IMR-90 (cell line): Measurements from ENCODE around the gene PGAM4. TPM values are rescaled to one million over a fixed set of nuclear protein-coding genes. Genes with fewer than 3 reads are reported as not detected.

ENCODE experiments used
- ATAC-seq: fragments of 200-7000 bp; cut with Tn5 transposase; 2 replicates; pipeline ENCODE4 v1.9.1; 2020; ENCODE audit warnings: low read depth, mild to moderate bottlenecking, moderate library complexity
- BruUV-seq: library from RNA; stranded (reverse); fragments of 400-500 nt; replicated peaks from 2 replicates; lab custom pipeline; 2021; lab: Mats Ljungman, UMichigan
- CTCF ChIA-PET: fragments of 300-600 bp; formaldehyde crosslinking; extraction: SDS; loops from one replicate; lab custom pipeline; 2021; ENCODE audit warnings: antibody characterized with exemption; lab: Yijun Ruan, JAX
- POLR2A ChIA-PET: fragments of 300-600 bp; sonication (Branson Sonifier 250); formaldehyde crosslinking; loops from one replicate; lab custom pipeline; 2022; ENCODE audit warnings: antibody characterized with exemption; ENCODE audit not compliant: unreplicated experiment; lab: Charles Lee
- DNase-seq: peaks from one replicate; pipeline ENCODE4 v3.0.0; 2013
- H2AFZ ChIP-seq: replicated peaks from 2 replicates; pipeline ENCODE3; 2013; ENCODE audit warnings: low read length, mild to moderate bottlenecking; ENCODE audit not compliant: poor library complexity
- H2AK5ac ChIP-seq: 2 replicates; pipeline ENCODE4 v1.6.1; 2013; ENCODE audit warnings: low read depth, low read length, inconsistent platforms
- H2AK9ac ChIP-seq: replicated peaks from 2 replicates; pipeline ENCODE3; 2013; ENCODE audit warnings: mild to moderate bottlenecking, low read depth, low read length, moderate library complexity; ENCODE audit not compliant: poor library complexity
- H2BK120ac ChIP-seq: 2 replicates; pipeline ENCODE4 v1.6.1; 2013; ENCODE audit warnings: low read depth, low read length, inconsistent platforms
- H2BK15ac ChIP-seq: 3 replicates; pipeline ENCODE4 v1.6.1; 2013; ENCODE audit warnings: low read depth, low read length, inconsistent platforms
- H2BK20ac ChIP-seq: 2 replicates; pipeline ENCODE4 v1.6.1; 2013; ENCODE audit warnings: low read depth, mild to moderate bottlenecking, inconsistent platforms, low read length, moderate library complexity
- H2BK5ac ChIP-seq: 2 replicates; pipeline ENCODE4 v1.6.1; 2013; ENCODE audit warnings: mild to moderate bottlenecking, low read depth, low read length, inconsistent platforms; ENCODE audit not compliant: poor library complexity, severe bottlenecking
- H3K14ac ChIP-seq: replicated peaks from 2 replicates; pipeline ENCODE4 v1.6.1; 2013; ENCODE audit warnings: low read depth, low read length, inconsistent platforms
- H3K18ac ChIP-seq: 2 replicates; pipeline ENCODE4 v1.6.1; 2013; ENCODE audit warnings: low read depth, low read length, control low read depth
- H3K23ac ChIP-seq: 2 replicates; pipeline ENCODE4 v1.6.1; 2013; ENCODE audit warnings: low read depth, low read length, inconsistent platforms
- H3K27ac ChIP-seq: 2 replicates; pipeline ENCODE4 v1.5.1; 2013; ENCODE audit warnings: mild to moderate bottlenecking, control low read depth, low read length; ENCODE audit not compliant: insufficient read depth
- H3K27me3 ChIP-seq: 2 replicates; pipeline ENCODE4 v1.6.1; 2013; ENCODE audit warnings: low read length; ENCODE audit not compliant: control insufficient read depth, insufficient read depth
- H3K36me3 ChIP-seq: 2 replicates; pipeline ENCODE4 v1.6.1; 2013; ENCODE audit warnings: low read length, mixed read lengths; ENCODE audit not compliant: control insufficient read depth, insufficient read depth
- H3K4ac ChIP-seq: 2 replicates; pipeline ENCODE4 v1.6.1; 2013; ENCODE audit warnings: low read depth, low read length, inconsistent platforms
- H3K4me1 ChIP-seq: 2 replicates; pipeline ENCODE4 v1.6.1; 2013; ENCODE audit warnings: low read length, mixed read lengths; ENCODE audit not compliant: control insufficient read depth, insufficient read depth
- H3K4me2 ChIP-seq: 2 replicates; pipeline ENCODE4 v1.6.1; 2013; ENCODE audit warnings: low read depth, mild to moderate bottlenecking, control low read depth, low read length, moderate library complexity
- H3K4me3 ChIP-seq: 2 replicates; pipeline ENCODE4 v1.5.1; 2013; ENCODE audit warnings: low read depth, mild to moderate bottlenecking, control low read depth, low read length, moderate library complexity; ENCODE audit not compliant: insufficient read depth
- H3K56ac ChIP-seq: 2 replicates; pipeline ENCODE4 v1.6.1; 2013; ENCODE audit warnings: low read length, inconsistent platforms; ENCODE audit not compliant: insufficient read depth; ENCODE audit errors: extremely low read depth
- H3K79me1 ChIP-seq, 2 experiments: 2 replicates each; pipeline ENCODE4 v1.6.1; 2013; ENCODE audit warnings: low read length in 2 of 2, inconsistent platforms in 1 of 2, low read depth in 1 of 2
- H3K9ac ChIP-seq: 2 replicates; pipeline ENCODE4 v1.6.1; 2013; ENCODE audit warnings: low read depth, low read length, control low read depth
- H3K9me1 ChIP-seq: 2 replicates; pipeline ENCODE4 v1.6.1; 2013; ENCODE audit warnings: low read length, inconsistent platforms; ENCODE audit not compliant: insufficient read depth
- H3K9me3 ChIP-seq: 2 replicates; pipeline ENCODE4 v1.6.1; 2013; ENCODE audit warnings: low read length; ENCODE audit not compliant: control insufficient read depth, insufficient read depth
- H4K20me1 ChIP-seq: 2 replicates; pipeline ENCODE4 v1.6.1; 2013; ENCODE audit warnings: low read length, inconsistent platforms; ENCODE audit not compliant: insufficient read depth
- H4K5ac ChIP-seq: 2 replicates; pipeline ENCODE4 v1.6.1; 2013; ENCODE audit warnings: mild to moderate bottlenecking, low read depth, low read length, control low read depth
- H4K8ac ChIP-seq, 2 experiments: 2 replicates each; pipeline ENCODE4 v1.6.1; 2013; ENCODE audit warnings: low read depth in 2 of 2, low read length in 2 of 2, control low read depth in 1 of 2, inconsistent platforms in 1 of 2
- H4K91ac ChIP-seq: 2 replicates; pipeline ENCODE4 v1.6.1; 2013; ENCODE audit warnings: low read depth, low read length, inconsistent platforms; ENCODE audit not compliant: insufficient read depth
- CEBPB ChIP-seq: IDR thresholded peaks from 2 replicates; pipeline ENCODE4 v1.6.1; 2012; ENCODE audit warnings: low read depth, low read length, improper control_type of control experiment
- dilution Hi-C: fragments of 300-500 bp; cut with HindIII; formaldehyde crosslinking; loops from one replicate; pipeline ENCODE4 v1.14.3; 2018; ENCODE audit warnings: low sequenced_read_pairs; ENCODE audit not compliant: unreplicated experiment
- in situ Hi-C: fragments of 300-500 bp; cut with MboI; formaldehyde crosslinking; loops from 3 replicates; pipeline ENCODE4 v1.14.3; 2019; ENCODE audit warnings: low sequenced_read_pairs, inconsistent platforms, mixed read lengths
- intact Hi-C: fragments of 100-400 bp; cut with micrococcal nuclease; formaldehyde crosslinking; loops from 2 replicates; pipeline ENCODE4 v1.10.0; 2022
- polyA plus RNA-seq, 3 experiments: library from polyadenylated mRNA; depleted of rRNA; stranded (reverse); fragments of >200 nt; gene quantifications; 2 replicates each; pipeline ENCODE4 v1.2.3, GENCODE V29; 2012; ENCODE audit warnings: low replicate concordance in 1 of 3
- total RNA-seq: library from RNA; depleted of rRNA; stranded (reverse); fragments of >200 nt; gene quantifications from 2 replicates; pipeline ENCODE4 v1.2.3, GENCODE V29; 2012
- TF ChIP-seq, protein P1 (sequence below): fragments of 150-350 bp; IDR thresholded peaks from 2 replicates; pipeline ENCODE4 v1.6.1; 2017; ENCODE audit warnings: mild to moderate bottlenecking, antibody characterized with exemption, low read length, low read depth

PGAM4 gene
- total and polyA plus RNA-seq, 2 of the 4 experiments (the other 2 are of a cell fraction), result 0.46 to 0.72 TPM

DNA sequence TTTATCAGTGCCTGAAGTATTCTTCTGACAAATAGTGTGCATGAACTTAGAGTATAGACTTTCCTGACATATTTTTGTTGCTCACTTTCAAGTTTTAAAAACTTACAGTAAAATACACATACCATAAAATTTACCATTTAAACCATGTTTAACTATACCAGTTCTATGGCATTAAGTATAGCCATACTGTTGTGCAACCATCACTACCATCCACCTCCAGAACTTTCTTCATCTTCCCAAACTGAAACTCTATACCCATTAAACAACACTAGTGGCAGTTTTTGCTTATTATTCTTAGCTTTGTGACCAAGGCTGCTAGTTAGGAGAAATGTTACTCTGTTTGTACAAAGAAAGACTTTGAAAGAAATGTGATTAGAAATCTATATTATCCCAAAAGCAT lies 33.1 kb downstream of the PGAM4 start:
- no peaks in the 10 kb centered on the region for H3K9me3 ChIP-seq
- no peak overlapping the region for H2BK15ac ChIP-seq
- H2BK5ac ChIP-seq, result no peak overlapping the region
- no peak overlapping the region for H3K27ac ChIP-seq
- POLR2A ChIA-PET, result no interaction called here
- no peaks in the 10 kb centered on the region for H3K27me3 ChIP-seq
- H2AK5ac ChIP-seq, result no peak overlapping the region
- H3K4me3 ChIP-seq, result no peak overlapping the region
- H4K5ac ChIP-seq, result no peak overlapping the region
- no peak overlapping the region for H2BK120ac ChIP-seq
- CTCF ChIA-PET, result no interaction called here
- no peaks in the 10 kb centered on the region; a peak in 2 of 4 replicates for H3K79me1 ChIP-seq
- no peak overlapping the region for H3K14ac ChIP-seq
- H2BK20ac ChIP-seq, result no peak overlapping the region
- no peak overlapping the region for H3K23ac ChIP-seq
- H4K8ac ChIP-seq, result no peak overlapping the region
- no peak overlapping the region for H3K4ac ChIP-seq
- H4K20me1 ChIP-seq, result no peaks in the 10 kb centered on the region
- no peak overlapping the region for H3K56ac ChIP-seq
- ATAC-seq (peak; percentile 48; the same call in 1 of the 2 replicates), DNase-seq (peak; percentile 27)
- no peaks in the 10 kb centered on the region for H3K36me3 ChIP-seq
- no peak overlapping the region for H2AFZ ChIP-seq
- H3K4me1 ChIP-seq, result no peaks in the 10 kb centered on the region; the same call in 1 of the 2 replicates
- H2AK9ac ChIP-seq, result no peak overlapping the region
- dilution Hi-C loops (no loop called here), intact Hi-C loops (no loop called here), in situ Hi-C loops (no loop called here)
- H3K9ac ChIP-seq, result no peak overlapping the region
- H4K91ac ChIP-seq, result no peak overlapping the region
- H3K4me2 ChIP-seq, result no peak overlapping the region
- H3K18ac ChIP-seq, result no peak overlapping the region
- H3K9me1 ChIP-seq, result no peaks in the 10 kb centered on the region; the same call in 1 of the 2 replicates
- no TSS peak for BruUV-seq
- TF ChIP-seq CEBPB, result peak; percentile 85
- TF ChIP-seq, protein P1, sequence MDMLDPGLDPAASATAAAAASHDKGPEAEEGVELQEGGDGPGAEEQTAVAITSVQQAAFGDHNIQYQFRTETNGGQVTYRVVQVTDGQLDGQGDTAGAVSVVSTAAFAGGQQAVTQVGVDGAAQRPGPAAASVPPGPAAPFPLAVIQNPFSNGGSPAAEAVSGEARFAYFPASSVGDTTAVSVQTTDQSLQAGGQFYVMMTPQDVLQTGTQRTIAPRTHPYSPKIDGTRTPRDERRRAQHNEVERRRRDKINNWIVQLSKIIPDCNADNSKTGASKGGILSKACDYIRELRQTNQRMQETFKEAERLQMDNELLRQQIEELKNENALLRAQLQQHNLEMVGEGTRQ, result no peak
